DND-41 (cell line): Measurements from ENCODE around the gene IL17RD.

ENCODE experiments used
- ATAC-seq: fragments of 200-7000 bp; cut with Tn5 transposase; 3 replicates; pipeline ENCODE4 v1.9.1; 2021; ENCODE audit warnings: low read depth; ENCODE audit not compliant: insufficient read depth
- DNase-seq: peaks from one replicate; pipeline ENCODE4 v3.0.0-alpha.2; 2020
- H2AFZ ChIP-seq: 2 replicates; pipeline ENCODE4 v1.6.0; 2012; ENCODE audit warnings: low read depth, low read length
- H3K27ac ChIP-seq: 2 replicates; pipeline ENCODE4 v1.5.1; 2012; ENCODE audit warnings: low read length, inconsistent platforms
- H3K27me3 ChIP-seq: fragments of 200-600 bp; sonication (generic); 2 replicates; pipeline ENCODE4 v1.6.0; 2012; ENCODE audit warnings: low read length, mild to moderate bottlenecking, inconsistent platforms; ENCODE audit not compliant: insufficient read depth, poor library complexity
- H3K36me3 ChIP-seq: 2 replicates; pipeline ENCODE4 v1.5.1; 2012; ENCODE audit warnings: low read length, inconsistent platforms; ENCODE audit not compliant: insufficient read depth
- H3K4me1 ChIP-seq: 2 replicates; pipeline ENCODE4 v1.5.1; 2012; ENCODE audit warnings: mild to moderate bottlenecking, low read length; ENCODE audit not compliant: insufficient read depth
- H3K4me2 ChIP-seq: 2 replicates; pipeline ENCODE4 v1.6.0; 2012; ENCODE audit warnings: mild to moderate bottlenecking, moderate library complexity, low read length, inconsistent platforms; ENCODE audit not compliant: insufficient read depth
- H3K4me3 ChIP-seq, 2 experiments: fragments of 200-600 bp in 1 of 2; shearing (Covaris generic) in 1 of 2; 2 replicates each; pipeline ENCODE4 v1.5.1; 2012 to 2016; ENCODE audit warnings: inconsistent platforms in 2 of 2, low read length in 2 of 2, mild to moderate bottlenecking in 2 of 2, low read depth in 1 of 2, moderate library complexity in 1 of 2
- H3K79me2 ChIP-seq: 2 replicates; pipeline ENCODE4 v1.6.0; 2012; ENCODE audit warnings: low read length, inconsistent platforms; ENCODE audit not compliant: insufficient read depth
- H3K9ac ChIP-seq: 2 replicates; pipeline ENCODE4 v1.6.0; 2012; ENCODE audit warnings: low read depth, mild to moderate bottlenecking, inconsistent platforms, low read length, moderate library complexity
- H3K9me3 ChIP-seq: 2 replicates; pipeline ENCODE4 v1.5.1; 2012; ENCODE audit warnings: low read length, moderate library complexity, mild to moderate bottlenecking, inconsistent platforms; ENCODE audit not compliant: insufficient read depth, severe bottlenecking
- H4K20me1 ChIP-seq: 2 replicates; pipeline ENCODE4 v1.6.0; 2012; ENCODE audit warnings: low read length; ENCODE audit not compliant: insufficient read depth
- EZH2 ChIP-seq: IDR thresholded peaks from 3 replicates; pipeline ENCODE4 v1.6.1; 2012; ENCODE audit warnings: borderline replicate concordance, low read depth, mild to moderate bottlenecking, moderate library complexity, low read length, inconsistent platforms; ENCODE audit not compliant: severe bottlenecking
- TF ChIP-seq, protein P1 (sequence below): IDR thresholded peaks from 2 replicates; pipeline ENCODE4 v1.5.1; 2012; ENCODE audit warnings: borderline replicate concordance, low read length, moderate library complexity, mild to moderate bottlenecking; ENCODE audit not compliant: poor library complexity, severe bottlenecking; ENCODE audit errors: extremely low read depth

The IL17RD gene

DNA sequence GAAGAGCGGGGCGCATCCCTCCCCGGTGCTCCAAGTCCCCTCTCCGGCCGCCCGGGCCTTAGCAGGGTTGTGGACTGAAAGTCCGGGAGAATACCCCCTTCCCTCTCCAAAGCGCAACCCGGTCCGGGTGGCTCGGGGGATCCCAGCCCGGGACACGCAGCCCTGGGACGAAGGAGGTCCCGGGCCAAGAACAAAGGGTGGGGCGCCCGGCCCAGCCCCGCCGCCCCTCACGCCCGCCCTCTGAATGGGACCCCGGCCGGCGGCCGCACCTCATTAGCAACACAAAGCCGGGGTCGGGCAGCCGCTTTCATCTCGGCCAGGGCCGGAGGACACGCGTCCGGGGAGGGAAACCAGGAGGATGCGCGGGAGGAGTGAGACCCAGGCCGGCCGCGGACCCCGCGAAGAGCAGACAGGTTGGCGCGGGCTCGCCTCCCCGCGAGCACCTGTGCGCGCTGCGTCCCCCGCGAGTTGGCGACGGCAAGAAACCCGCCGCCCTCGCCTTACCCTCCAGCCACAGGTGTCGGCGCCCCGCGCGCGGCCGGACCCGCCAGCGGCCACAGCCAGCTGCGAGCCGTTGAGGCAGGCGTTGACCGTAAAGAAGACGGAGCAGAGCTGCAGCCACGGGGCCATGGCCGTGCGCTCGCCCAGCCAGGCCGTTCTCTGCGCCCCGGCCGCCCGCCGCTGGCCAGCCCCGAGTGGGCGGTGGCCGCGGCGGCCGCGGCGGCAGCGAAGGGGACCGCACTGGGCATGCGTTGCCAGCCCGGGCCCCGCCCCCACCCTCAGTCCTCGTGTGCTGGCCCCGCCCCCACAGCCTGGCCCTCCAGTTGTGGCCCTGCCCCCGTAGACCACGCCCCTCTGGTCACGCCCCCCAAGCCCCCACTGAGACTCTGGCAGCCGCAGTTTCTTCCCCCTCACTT lies at the start of gene IL17RD:
IL17RD (minus strand) TSS at position 697 of the 917 bp plus-strand sequence; CDS start at position 630, 67 bp downstream.
- no peaks in the 10 kb centered on the region; the same call in 1 of the 2 replicates for H4K20me1 ChIP-seq
- H3K27ac ChIP-seq = no peak within 1 kb of the TSS
- no peak within 1 kb of the TSS for H2AFZ ChIP-seq
- no peak within 1 kb of the TSS for H3K9ac ChIP-seq
- no peaks in the 10 kb centered on the region for H3K36me3 ChIP-seq
- ATAC-seq (no peak), DNase-seq (no peak)
- H3K4me2 ChIP-seq = no peak within 1 kb of the TSS
- peaks cover 23% of the 10 kb centered on the region for H3K27me3 ChIP-seq
- no peaks in the 10 kb centered on the region for H3K9me3 ChIP-seq
- no peak for TF ChIP-seq EZH2
- H3K79me2 ChIP-seq = no peaks in the 10 kb centered on the region
- H3K4me3 ChIP-seq = no peak within 1 kb of the TSS
- H3K4me1 ChIP-seq = peaks cover 2% of the 10 kb centered on the region; the same call in 1 of the 2 replicates

DNA sequence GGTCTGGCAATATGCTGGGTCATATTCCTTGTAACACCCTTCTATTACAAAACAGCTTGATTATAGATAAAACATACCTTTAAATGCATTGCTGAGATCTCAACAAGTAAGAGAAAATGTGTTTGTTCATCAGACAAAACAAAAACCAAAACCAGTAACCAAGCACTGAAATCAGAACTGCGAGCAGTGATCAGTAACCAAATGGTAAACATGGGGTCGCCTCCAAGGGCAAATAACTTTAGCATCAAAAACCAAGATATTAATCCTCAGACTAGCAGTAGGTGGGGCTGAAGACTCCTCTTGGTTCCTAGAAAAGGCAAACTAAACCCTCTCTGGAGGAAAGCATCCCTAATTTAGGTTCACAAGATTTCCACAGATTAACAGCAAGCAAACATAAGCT lies 41.3 kb upstream of the IL17RD start:
- DNase-seq = no peak
- H3K9me3 ChIP-seq = no peaks in the 10 kb centered on the region
- no peak overlapping the region for H3K9ac ChIP-seq
- TF ChIP-seq, protein P1, sequence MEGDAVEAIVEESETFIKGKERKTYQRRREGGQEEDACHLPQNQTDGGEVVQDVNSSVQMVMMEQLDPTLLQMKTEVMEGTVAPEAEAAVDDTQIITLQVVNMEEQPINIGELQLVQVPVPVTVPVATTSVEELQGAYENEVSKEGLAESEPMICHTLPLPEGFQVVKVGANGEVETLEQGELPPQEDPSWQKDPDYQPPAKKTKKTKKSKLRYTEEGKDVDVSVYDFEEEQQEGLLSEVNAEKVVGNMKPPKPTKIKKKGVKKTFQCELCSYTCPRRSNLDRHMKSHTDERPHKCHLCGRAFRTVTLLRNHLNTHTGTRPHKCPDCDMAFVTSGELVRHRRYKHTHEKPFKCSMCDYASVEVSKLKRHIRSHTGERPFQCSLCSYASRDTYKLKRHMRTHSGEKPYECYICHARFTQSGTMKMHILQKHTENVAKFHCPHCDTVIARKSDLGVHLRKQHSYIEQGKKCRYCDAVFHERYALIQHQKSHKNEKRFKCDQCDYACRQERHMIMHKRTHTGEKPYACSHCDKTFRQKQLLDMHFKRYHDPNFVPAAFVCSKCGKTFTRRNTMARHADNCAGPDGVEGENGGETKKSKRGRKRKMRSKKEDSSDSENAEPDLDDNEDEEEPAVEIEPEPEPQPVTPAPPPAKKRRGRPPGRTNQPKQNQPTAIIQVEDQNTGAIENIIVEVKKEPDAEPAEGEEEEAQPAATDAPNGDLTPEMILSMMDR = no peak
- TF ChIP-seq EZH2 = no peak
- H2AFZ ChIP-seq = no peak overlapping the region
- no peak overlapping the region for H3K4me3 ChIP-seq
- no peak overlapping the region for H3K4me2 ChIP-seq
- no peaks in the 10 kb centered on the region for H3K79me2 ChIP-seq
- H3K27ac ChIP-seq = no peak overlapping the region
- H3K36me3 ChIP-seq = no peaks in the 10 kb centered on the region
- no peaks in the 10 kb centered on the region for H3K27me3 ChIP-seq
- H4K20me1 ChIP-seq = no peaks in the 10 kb centered on the region
- no peaks in the 10 kb centered on the region for H3K4me1 ChIP-seq
- ATAC-seq = no peak

DNA sequence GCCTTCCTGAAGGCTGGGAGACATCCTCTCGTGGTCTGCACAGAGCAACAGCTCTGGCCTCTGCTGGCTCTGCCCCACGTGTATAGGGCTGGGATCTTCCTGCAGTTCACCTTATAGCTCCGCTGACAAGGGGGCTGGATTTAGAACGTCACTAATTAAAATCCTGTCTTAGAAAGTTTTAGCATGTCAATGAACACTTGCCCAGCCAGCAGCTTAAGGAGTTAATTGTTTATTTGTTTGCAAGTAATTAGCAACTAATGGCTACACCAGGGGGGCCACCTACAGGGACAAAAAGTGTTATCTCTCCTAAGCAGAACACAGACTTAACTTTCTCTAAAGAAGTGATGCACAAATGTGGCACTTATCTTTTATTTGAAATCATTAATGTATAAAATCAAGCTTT lies 34.7 kb upstream of the IL17RD start, which contains the start of gene HESX1:
HESX1 (minus strand) TSS at position 84 of the 403 bp plus-strand sequence; CDS start at position 24, 60 bp downstream.
- no peak within 1 kb of the TSS for H3K9ac ChIP-seq
- no peak within 1 kb of the TSS for H2AFZ ChIP-seq
- H3K9me3 ChIP-seq = no peaks in the 10 kb centered on the region
- H3K4me2 ChIP-seq = no peak within 1 kb of the TSS
- H3K4me3 ChIP-seq = no peak within 1 kb of the TSS
- no peak for ATAC-seq
- no peaks in the 10 kb centered on the region for H3K79me2 ChIP-seq
- DNase-seq = no peak
- TF ChIP-seq EZH2 = no peak
- TF ChIP-seq, protein P1 = no peak
- no peak within 1 kb of the TSS for H3K27ac ChIP-seq
- H3K36me3 ChIP-seq = no peaks in the 10 kb centered on the region
- H3K4me1 ChIP-seq = no peaks in the 10 kb centered on the region
- H3K27me3 ChIP-seq = no peaks in the 10 kb centered on the region
- H4K20me1 ChIP-seq = no peaks in the 10 kb centered on the region

DNA sequence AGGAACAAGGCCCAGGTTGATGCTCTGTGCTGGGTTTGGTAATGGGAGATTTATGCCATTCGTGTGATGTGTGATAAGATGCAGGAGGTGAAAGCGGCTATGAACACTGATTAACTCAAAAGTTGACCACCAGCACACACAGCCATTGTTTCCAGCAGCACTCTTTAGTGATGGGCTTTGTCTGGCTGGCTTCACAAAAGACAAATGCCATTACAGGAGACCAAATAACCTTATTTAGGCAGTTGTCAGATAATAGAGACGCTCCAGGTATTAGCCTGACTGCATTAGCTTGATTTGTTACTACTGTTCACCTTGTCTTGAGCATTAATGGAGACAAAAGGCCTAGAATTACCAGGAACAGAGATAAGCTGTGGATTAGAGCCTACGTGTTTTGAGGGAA lies 29.5 kb upstream of the IL17RD start:
- no peaks in the 10 kb centered on the region for H4K20me1 ChIP-seq
- H3K27me3 ChIP-seq = peaks cover 2% of the 10 kb centered on the region
- no peak for TF ChIP-seq EZH2
- TF ChIP-seq, protein P1 = no peak
- H2AFZ ChIP-seq = no peak overlapping the region
- DNase-seq = no peak
- no peaks in the 10 kb centered on the region for H3K4me1 ChIP-seq
- H3K36me3 ChIP-seq = no peaks in the 10 kb centered on the region
- no peaks in the 10 kb centered on the region for H3K79me2 ChIP-seq
- H3K9me3 ChIP-seq = no peaks in the 10 kb centered on the region
- no peak for ATAC-seq
- no peak overlapping the region for H3K4me3 ChIP-seq
- H3K4me2 ChIP-seq = no peak overlapping the region
- no peak overlapping the region for H3K27ac ChIP-seq
- no peak overlapping the region for H3K9ac ChIP-seq
